Stimulated activated CD4-positive, alpha-beta T cell treated with anti-CD3 and anti-CD28 coated beads, Interleukin-2, amount 100 ng/mL, for 48 hours (primary cell): ENCODE results near the gene DGKD.
"Not testable (repeated sequence)": the region's sequence is repeated elsewhere in the genome, so short reads cannot be mapped to it uniquely, and the experiment has no call there.

Experiments used
- DNase-seq, 2 donors: peaks; one replicate each; pipeline ENCODE4 v3.0.0-alpha.2; 2020

The DGKD gene

GRCh38 chr2:233353769-233354499 lies at the start of gene DGKD:
DGKD (plus strand) TSS chr2:233354494; CDS start chr2:233354519, 25 bp downstream.
- peak; percentile 66 to 77 for DNase-seq

DNA sequence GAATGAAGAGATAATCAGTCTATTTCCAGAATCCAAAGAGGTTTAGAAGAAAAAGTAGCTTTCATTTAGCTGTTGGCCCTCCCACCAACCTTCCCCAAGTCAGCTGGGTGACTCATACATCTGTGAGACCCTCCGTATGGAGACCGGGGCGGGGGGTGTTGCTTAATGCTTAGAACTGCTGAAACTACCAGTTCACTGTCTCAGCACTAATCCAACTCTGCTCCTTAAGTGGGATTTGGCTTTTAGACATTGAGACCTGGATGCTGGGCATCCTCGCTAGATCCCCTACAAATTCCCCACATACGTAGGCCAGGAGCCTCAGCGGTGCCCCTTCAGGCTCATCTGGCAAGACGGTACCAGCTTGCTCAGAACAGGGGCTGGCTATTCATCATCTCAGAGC lies 46.7 kb upstream of the DGKD start, which contains the start of gene SAG:
SAG (plus strand) TSS at position 252 of the 400 bp plus-strand sequence. CDS start 1,374 bp downstream, outside the sequence.
- no peak for DNase-seq

- no peak for DNase-seq
These were observed 42.9 kb upstream of the DGKD start for GRCh38 chr2:233311241-233311926.

GRCh38 chr2:233312874-233313273 lies 41.4 kb upstream of the DGKD start:
- no peak for DNase-seq

GRCh38 chr2:233314180-233314925 lies 39.9 kb upstream of the DGKD start:
- no peak for DNase-seq

DNA sequence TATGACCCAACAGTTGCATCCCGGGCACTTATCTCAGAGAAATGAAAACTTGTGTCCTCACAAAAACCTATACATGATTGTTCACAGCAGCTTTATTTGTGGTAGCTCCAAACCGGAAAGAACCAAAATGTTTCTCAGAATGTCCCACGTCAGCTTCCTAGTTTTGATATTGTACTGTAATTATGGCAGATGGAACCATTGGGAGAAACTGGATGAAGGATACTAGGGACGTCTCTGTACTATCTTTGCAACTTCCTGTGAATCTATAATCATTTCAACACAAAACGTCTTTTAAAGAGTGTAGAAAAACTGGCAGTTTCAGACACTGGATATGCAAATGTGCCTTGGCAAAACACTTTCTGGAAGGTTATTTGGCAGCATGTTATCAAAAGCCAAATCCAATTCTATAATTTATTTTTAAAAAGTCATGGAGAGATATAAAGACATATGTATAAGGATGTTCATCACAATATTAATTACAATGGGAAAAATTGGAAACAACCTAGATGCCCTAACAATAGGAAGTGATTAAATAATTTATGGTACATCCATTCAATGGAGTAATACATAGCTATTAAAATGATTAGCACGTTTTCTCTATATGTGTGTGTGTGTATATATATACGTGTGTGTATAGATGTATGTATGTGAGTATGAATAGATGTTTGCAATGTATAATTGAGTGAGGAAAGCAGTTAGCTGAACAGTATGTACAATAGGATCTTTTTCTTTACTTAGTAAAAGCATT lies 36.9 kb upstream of the DGKD start:
- no peak for DNase-seq

- DNase-seq, result no peak
These were observed 35.0 kb upstream of the DGKD start for GRCh38 chr2:233319256-233319655.

GRCh38 chr2:233320470-233320869 lies 33.8 kb upstream of the DGKD start:
- no peak for DNase-seq

- no peak for DNase-seq
These were observed 33.1 kb upstream of the DGKD start for GRCh38 chr2:233321166-233321565.

GRCh38 chr2:233323851-233324250 lies 30.4 kb upstream of the DGKD start:
- no peak for DNase-seq

- DNase-seq, result no peak
These were observed 29.0 kb upstream of the DGKD start for GRCh38 chr2:233325256-233325655.

- DNase-seq, result no peak
These were observed 28.5 kb upstream of the DGKD start for GRCh38 chr2:233325814-233326213.

GRCh38 chr2:233326500-233326899 lies 27.8 kb upstream of the DGKD start:
- no peak for DNase-seq

DNA sequence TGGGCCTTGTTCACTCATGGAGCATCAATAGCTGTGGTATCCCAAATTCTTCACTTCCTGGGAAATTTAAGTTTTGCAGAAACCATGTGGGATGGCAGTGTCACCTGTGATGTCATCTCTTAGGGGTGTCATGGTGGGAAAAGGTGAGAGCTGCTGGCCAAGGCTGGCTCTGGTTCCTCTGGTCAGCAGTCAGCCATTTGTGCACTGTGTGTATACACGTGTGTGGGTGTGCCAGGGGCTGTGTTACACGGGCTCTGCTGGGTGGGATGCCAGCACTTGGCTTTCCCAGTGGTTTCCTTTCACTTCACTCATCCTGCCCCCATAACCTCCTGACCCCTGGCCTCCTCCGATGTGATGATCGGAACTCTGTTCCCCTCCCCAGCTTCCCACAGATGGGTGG lies 25.4 kb upstream of the DGKD start:
- DNase-seq, result no peak

GRCh38 chr2:233329489-233330135 lies 24.7 kb upstream of the DGKD start:
- no peak for DNase-seq

GRCh38 chr2:233331536-233331935 lies 22.8 kb upstream of the DGKD start:
- DNase-seq, result peak; percentile 34 to 43

DNA sequence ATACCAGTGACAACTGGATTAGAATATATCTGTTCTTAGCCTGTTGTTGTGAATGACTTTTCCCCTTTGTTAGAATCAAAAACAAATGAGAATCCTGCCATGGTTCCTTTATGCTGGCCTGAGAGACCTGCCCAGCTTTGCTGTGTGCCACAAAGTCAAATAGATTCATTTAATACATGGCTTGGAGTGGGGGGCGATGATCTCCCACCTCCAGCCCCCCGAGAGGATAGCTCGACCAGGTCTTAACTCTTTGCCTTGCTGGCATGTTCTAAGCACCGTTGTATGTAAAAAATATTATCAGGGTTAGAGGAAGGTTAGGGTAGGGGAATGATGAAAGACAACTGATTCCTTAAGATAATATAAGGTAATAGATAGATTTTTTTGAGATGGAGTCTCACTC lies 22.2 kb upstream of the DGKD start:
- no peak for DNase-seq

- DNase-seq, result no peak
These were observed 19.4 kb upstream of the DGKD start for GRCh38 chr2:233334915-233335314.

- not testable (repeated sequence) for DNase-seq
These were observed 18.2 kb upstream of the DGKD start for GRCh38 chr2:233336091-233336490.

DNA sequence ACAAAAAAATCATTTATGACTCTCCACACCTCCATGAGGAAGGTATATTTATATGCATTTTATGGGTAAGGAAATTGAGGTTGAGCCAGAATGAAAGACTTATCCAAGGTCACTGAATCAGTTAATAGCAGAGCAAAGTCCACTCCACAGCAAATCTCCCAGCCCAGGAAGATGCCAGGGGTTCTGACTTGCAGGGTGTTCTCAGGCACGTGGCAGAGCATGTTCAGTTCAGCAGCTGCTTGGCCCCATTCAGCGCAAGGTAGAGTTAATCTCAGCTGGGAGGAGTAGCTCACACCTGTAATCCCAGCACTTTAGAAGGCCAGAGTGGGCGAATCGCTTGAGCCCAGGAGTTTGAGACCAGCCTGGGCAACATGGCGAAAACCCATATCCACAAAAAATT lies 17.8 kb upstream of the DGKD start:
- no peak for DNase-seq

DNA sequence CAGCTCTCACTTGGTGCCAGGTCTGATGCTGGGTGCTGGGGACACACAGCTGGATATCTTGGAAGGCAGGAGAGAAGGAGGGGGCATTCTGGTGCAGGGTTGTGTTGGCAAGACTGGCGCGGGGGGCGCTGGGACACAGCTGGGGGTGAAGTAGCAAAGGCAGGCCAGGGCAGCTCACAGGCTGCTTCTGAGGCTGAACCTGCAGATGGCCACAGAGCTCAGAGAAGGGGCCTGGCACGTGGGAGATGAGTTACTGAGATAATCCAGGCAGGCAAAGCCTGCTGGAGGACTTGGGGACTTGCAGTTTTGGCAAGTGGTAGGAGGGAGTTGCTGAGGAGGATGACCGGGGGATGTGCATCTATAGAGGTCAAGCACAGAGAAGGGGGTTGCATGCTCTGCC lies 16.2 kb upstream of the DGKD start:
- DNase-seq, result no peak

- DNase-seq, result no peak
These were observed 15.4 kb upstream of the DGKD start for GRCh38 chr2:233338812-233339368.
